HCT116 (cell line): ENCODE data around the gene SPEM3. TPM values are rescaled to one million over a fixed set of nuclear protein-coding genes. Genes with fewer than 3 reads are reported as not detected.

Experiments
- ATAC-seq: fragments of 200-7000 bp; cut with Tn5 transposase; 2 replicates; pipeline ENCODE4 v1.9.1; 2020; ENCODE audit warnings: mild to moderate bottlenecking, moderate library complexity
- BruUV-seq: library from RNA; stranded (reverse); fragments of 400-500 nt; replicated peaks from 2 replicates; lab custom pipeline; 2021; lab: Mats Ljungman, UMichigan
- CTCF ChIA-PET: fragments of 300-600 bp; sonication (Branson Sonifier 250); formaldehyde crosslinking; loops from one replicate; lab custom pipeline; 2021; ENCODE audit warnings: antibody characterized with exemption; lab: Charles Lee
- POLR2A ChIA-PET: fragments of 300-600, 350-600 bp; sonication (Branson Sonifier 250); formaldehyde crosslinking; loops from one replicate; lab custom pipeline; 2021; ENCODE audit warnings: antibody characterized with exemption; lab: Charles Lee
- RAD21 ChIA-PET, 2 experiments: fragments of 300-600 bp; sonication (Branson Sonifier 250); formaldehyde crosslinking; loops; one replicate each; lab custom pipeline; 2023; ENCODE audit warnings: low total read pairs in 2 of 2; ENCODE audit not compliant: uncharacterized antibody in 2 of 2, unreplicated experiment in 2 of 2, low non-redundant PET in 1 of 2; lab: Charles Lee
- DNase-seq: peaks from one replicate; pipeline ENCODE4 v3.0.0-alpha.2; 2010; ENCODE audit warnings: low read depth, low spot score
- H2AFZ ChIP-seq: fragments of 200-600 bp; shearing (Covaris generic), sonication (generic); 2 replicates; pipeline ENCODE4 v1.6.1; 2017; ENCODE audit warnings: low read depth, mixed run types, mixed read lengths, antibody characterized with exemption, low read length; ENCODE audit not compliant: poor library complexity, severe bottlenecking
- H3K27ac ChIP-seq: 2 replicates; pipeline ENCODE4 v1.5.1; 2012; ENCODE audit warnings: low read depth, low read length
- H3K27me3 ChIP-seq: fragments of 200-600 bp; sonication (generic); 2 replicates; pipeline ENCODE4 v1.6.1; 2016; ENCODE audit warnings: mixed run types, low read length, mixed read lengths; ENCODE audit not compliant: insufficient read depth
- H3K36me3 ChIP-seq, 2 experiments: fragments of 200-500 bp in 1 of 2; fragments of 200-600 bp in 1 of 2; sonication (Bioruptor generic) in 1 of 2; sonication (generic) in 1 of 2; 2 replicates each; pipeline versions ENCODE4 v1.5.1 to v1.6.1; 2014 to 2016; ENCODE audit warnings: low read length in 2 of 2, inconsistent platforms in 1 of 2, mixed read lengths in 1 of 2, mixed run types in 1 of 2; ENCODE audit not compliant: insufficient read depth in 2 of 2, control insufficient read depth in 1 of 2
- H3K4me1 ChIP-seq, 2 experiments: fragments of 200-600 bp in 1 of 2; sonication (generic) in 1 of 2; 2 replicates each; pipeline versions ENCODE4 v1.5.1 to v1.6.1; 2012 to 2017; ENCODE audit warnings: low read length in 2 of 2, inconsistent platforms in 1 of 2, mild to moderate bottlenecking in 1 of 2, mixed read lengths in 1 of 2, mixed run types in 1 of 2, moderate library complexity in 1 of 2; ENCODE audit not compliant: insufficient read depth in 2 of 2, control insufficient read depth in 1 of 2
- H3K4me2 ChIP-seq: fragments of 200-600 bp; sonication (generic); 2 replicates; pipeline ENCODE4 v1.6.1; 2017; ENCODE audit warnings: mixed run types, low read length, mixed read lengths
- H3K4me3 ChIP-seq, 2 experiments: fragments of 200-600 bp in 1 of 2; sonication (generic) in 1 of 2; replicated peaks in 1 of 2; 2 replicates each; pipeline ENCODE4 v1.5.1; 2011 to 2016; ENCODE audit warnings: low read length in 2 of 2, control low read depth in 1 of 2, low read depth in 1 of 2, mild to moderate bottlenecking in 1 of 2, mixed read lengths in 1 of 2, mixed run types in 1 of 2
- H3K79me2 ChIP-seq: fragments of 200-600 bp; sonication (generic); 2 replicates; pipeline ENCODE4 v1.6.1; 2017; ENCODE audit warnings: mild to moderate bottlenecking, mixed run types, low read length, moderate library complexity, mixed read lengths; ENCODE audit not compliant: insufficient read depth
- H3K9ac ChIP-seq: fragments of 200-600 bp; sonication (generic); 2 replicates; pipeline ENCODE4 v1.6.1; 2016; ENCODE audit warnings: low read length, mixed read lengths
- H3K9me2 ChIP-seq: fragments of 200-600 bp; sonication (generic), shearing (Covaris generic); 2 replicates; pipeline ENCODE4 v1.6.1; 2017; ENCODE audit warnings: mixed run types, mild to moderate bottlenecking, moderate library complexity; ENCODE audit not compliant: insufficient read depth
- H3K9me3 ChIP-seq, 2 experiments: fragments of 200-500 bp in 1 of 2; fragments of 200-600 bp in 1 of 2; sonication (Bioruptor generic) in 1 of 2; sonication (generic) in 1 of 2; 2 replicates each; pipeline ENCODE4 v1.6.1; 2014 to 2017; ENCODE audit warnings: low read length in 2 of 2, mixed read lengths in 2 of 2, inconsistent platforms in 1 of 2, low read depth in 1 of 2, mild to moderate bottlenecking in 1 of 2, mixed run types in 1 of 2, moderate library complexity in 1 of 2; ENCODE audit not compliant: control insufficient read depth in 1 of 2, insufficient read depth in 1 of 2
- H4K20me1 ChIP-seq: fragments of 200-600 bp; sonication (generic), shearing (Covaris generic); 2 replicates; pipeline ENCODE4 v1.6.1; 2017; ENCODE audit warnings: mixed run types, mild to moderate bottlenecking, moderate library complexity; ENCODE audit not compliant: insufficient read depth
- CBX3 ChIP-seq: IDR thresholded peaks from 2 replicates; pipeline ENCODE4 v1.6.1; 2012; ENCODE audit warnings: low read depth
- CEBPB ChIP-seq: IDR thresholded peaks from 2 replicates; pipeline ENCODE4 v1.6.1; 2012; ENCODE audit warnings: low read depth
- CTCF ChIP-seq, 3 experiments: fragments of 200-600 bp in 1 of 3; sonication (generic) in 1 of 3; IDR thresholded peaks in 2 of 3; conservative IDR thresholded peaks in 1 of 3; 2 replicates each; pipeline ENCODE4 v1.5.1; 2012 to 2017; ENCODE audit warnings: low read depth in 2 of 3, low read length in 2 of 3, antibody characterized with exemption in 1 of 3, borderline replicate concordance in 1 of 3, control low read depth in 1 of 3, mild to moderate bottlenecking in 1 of 3, mixed read lengths in 1 of 3, mixed run types in 1 of 3, moderate library complexity in 1 of 3; ENCODE audit not compliant: insufficient read depth in 1 of 3
- EGR1 ChIP-seq: IDR thresholded peaks from 2 replicates; pipeline ENCODE4 v1.6.1; 2012; ENCODE audit warnings: low read depth
- ELF1 ChIP-seq: IDR thresholded peaks from 2 replicates; pipeline ENCODE4 v1.6.1; 2012; ENCODE audit warnings: low read depth, borderline replicate concordance
- EZH2 ChIP-seq: fragments of 200-600 bp; sonication (generic); IDR thresholded peaks from 2 replicates; pipeline ENCODE4 v1.6.1; 2017; ENCODE audit warnings: antibody characterized with exemption, mixed run types
- EZH2phosphoT487 ChIP-seq: fragments of 200-600 bp; IDR thresholded peaks from 2 replicates; pipeline ENCODE4 v1.6.1; 2018; ENCODE audit warnings: antibody characterized with exemption, borderline replicate concordance
- FOSL1 ChIP-seq: IDR thresholded peaks from 2 replicates; pipeline ENCODE4 v1.6.1; 2012; ENCODE audit warnings: low read depth
- POLR2A ChIP-seq: IDR thresholded peaks from 2 replicates; pipeline ENCODE4 v1.7.0; 2011; ENCODE audit warnings: borderline replicate concordance; ENCODE audit not compliant: insufficient read depth, insufficient read length; ENCODE audit errors: extremely low read depth
- POLR2AphosphoS5 ChIP-seq: IDR thresholded peaks from 2 replicates; pipeline ENCODE4 v1.6.1; 2011; ENCODE audit warnings: mild to moderate bottlenecking, low read depth, low read length, moderate library complexity
- RAD21 ChIP-seq: IDR thresholded peaks from 2 replicates; pipeline ENCODE4 v1.6.1; 2012; ENCODE audit warnings: low read depth, mild to moderate bottlenecking
- SP1 ChIP-seq: IDR thresholded peaks from 2 replicates; pipeline ENCODE4 v1.6.1; 2012; ENCODE audit warnings: low read depth
- SRF ChIP-seq: IDR thresholded peaks from 2 replicates; pipeline ENCODE4 v1.6.1; 2012; ENCODE audit warnings: low read depth
- YY1 ChIP-seq: IDR thresholded peaks from 2 replicates; pipeline ENCODE4 v1.6.1; 2011; ENCODE audit warnings: low read length, low read depth, moderate library complexity, mild to moderate bottlenecking; ENCODE audit not compliant: insufficient replicate concordance; ENCODE audit errors: extremely low read depth
- ZBTB33 ChIP-seq: IDR thresholded peaks from 2 replicates; pipeline ENCODE4 v1.6.1; 2011; ENCODE audit warnings: mild to moderate bottlenecking, low read length, moderate library complexity; ENCODE audit not compliant: insufficient replicate concordance; ENCODE audit errors: extremely low read depth
- ZNF274 ChIP-seq: fragments of 200-500 bp; sonication (Bioruptor generic); IDR thresholded peaks from 2 replicates; pipeline ENCODE4 v1.6.1; 2014; ENCODE audit warnings: mild to moderate bottlenecking, low read depth, low read length, inconsistent platforms
- intact Hi-C: fragments of 100-400 bp; cut with micrococcal nuclease; formaldehyde crosslinking; loops from 2 replicates; pipeline ENCODE4 v1.10.0; 2022
- total RNA-seq: library from RNA; stranded (reverse); gene quantifications from one replicate; pipeline ENCODE4 v1.2.1, GENCODE V29; 2021; ENCODE audit not compliant: unreplicated experiment
- TF ChIP-seq, protein P1 (sequence below): IDR thresholded peaks from 2 replicates; pipeline ENCODE4 v1.6.1; 2012
- TF ChIP-seq, protein P2 (sequence below): IDR thresholded peaks from 2 replicates; pipeline ENCODE4 v1.6.1; 2012

Gene SPEM3
- total RNA-seq, 1 experiment from 2014 or later = not detected

- Histone ChIP-seq H3K9ac (no peak overlapping the region), H3K79me2 (no peaks in the 10 kb centered on the region), H3K9me2 (no peaks in the 10 kb centered on the region), H3K36me3 (no peaks in the 10 kb centered on the region), H3K4me1 (no peaks in the 10 kb centered on the region), H4K20me1 (no peaks in the 10 kb centered on the region), H3K27ac (no peak overlapping the region), H3K4me2 (no peak overlapping the region), H3K4me3 (no peak overlapping the region), H3K9me3 (no peaks in the 10 kb centered on the region), H3K27me3 (no peaks in the 10 kb centered on the region), H2AFZ (no peak overlapping the region)
- RAD21 ChIA-PET = no interaction called here
- POLR2A ChIA-PET = no interaction called here
- TF ChIP-seq ELF1 (no peak), EGR1 (no peak), SRF (no peak), SP1 (no peak), YY1 (no peak), POLR2AphosphoS5 (no peak), EZH2phosphoT487 (no peak)
- intact Hi-C loops = no loop called here
- ATAC-seq (no peak), DNase-seq (no peak)
- CTCF ChIA-PET = no interaction called here
- no TSS peak for BruUV-seq
Measured at GRCh38 chr17:7423679-7424078, 5.0 kb upstream of the SPEM3 start.

- H3K9me2 ChIP-seq = no peaks in the 10 kb centered on the region
- intact Hi-C loops = no loop called here
- DNase-seq (no peak), ATAC-seq (no peak)
- H3K27ac ChIP-seq = no peak within 1 kb of the TSS
- no peak within 1 kb of the TSS for H2AFZ ChIP-seq
- no peak within 1 kb of the TSS for H3K4me3 ChIP-seq
- H4K20me1 ChIP-seq = no peaks in the 10 kb centered on the region
- ChIA-PET POLR2A (interaction anchor here (1.0 kb wide), 1 partner anchor 11 kb away, joined by 4 read pairs; no protein-coding TSS in a partner anchor), RAD21 (no interaction called here), CTCF (no interaction called here)
- no peak within 1 kb of the TSS for H3K9ac ChIP-seq
- no peaks in the 10 kb centered on the region for H3K4me1 ChIP-seq
- no peaks in the 10 kb centered on the region for H3K36me3 ChIP-seq
- H3K4me2 ChIP-seq = no peak within 1 kb of the TSS
- no peaks in the 10 kb centered on the region for H3K27me3 ChIP-seq
- no peaks in the 10 kb centered on the region for H3K79me2 ChIP-seq
- no TSS peak for BruUV-seq
- H3K9me3 ChIP-seq = no peaks in the 10 kb centered on the region
- TF ChIP-seq EGR1 (no peak), POLR2AphosphoS5 (no peak), CEBPB (no peak), FOSL1 (no peak), CTCF (IDR thresholded peaks at IDR 0.05 in 2 of 3, conservative IDR thresholded peaks at IDR 0.05 in 1 of 3; ENCODE audit: borderline replicate concordance in 1 of 3, insufficient read depth in 1 of 3, low read depth in 2 of 3, low read length in 2 of 3) (no peak), CBX3 (no peak), EZH2 (no peak), RAD21 (no peak), SP1 (no peak), ELF1 (no peak), POLR2A (no peak), ZNF274 (no peak), ZBTB33 (no peak)
- TF ChIP-seq, protein P1, sequence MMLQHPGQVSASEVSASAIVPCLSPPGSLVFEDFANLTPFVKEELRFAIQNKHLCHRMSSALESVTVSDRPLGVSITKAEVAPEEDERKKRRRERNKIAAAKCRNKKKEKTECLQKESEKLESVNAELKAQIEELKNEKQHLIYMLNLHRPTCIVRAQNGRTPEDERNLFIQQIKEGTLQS = no peak
- TF ChIP-seq, protein P2, sequence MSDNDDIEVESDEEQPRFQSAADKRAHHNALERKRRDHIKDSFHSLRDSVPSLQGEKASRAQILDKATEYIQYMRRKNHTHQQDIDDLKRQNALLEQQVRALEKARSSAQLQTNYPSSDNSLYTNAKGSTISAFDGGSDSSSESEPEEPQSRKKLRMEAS = no peak
Measured at GRCh38 chr17:7425316-7425715, 3.3 kb upstream of the SPEM3 start, which contains the start of gene SPEM2. SPEM2 (plus strand) TSS chr17:7425616; CDS start chr17:7425689, 73 bp downstream.
